T-helper 2 cell treated with Interferon-gamma antibody and Interleukin-4, amounts not matched to agents 100 ng/mL and 5 ng/mL, for 36 hours (primary cell): Measurements from ENCODE around the gene CSNK1G1. TPM values are rescaled to one million over a fixed set of nuclear protein-coding genes. Genes with fewer than 3 reads are reported as not detected.
"Not testable (repeated sequence)": the region's sequence is repeated elsewhere in the genome, so short reads cannot be mapped to it uniquely, and the experiment has no call there.

Experiments
- intact Hi-C: fragments of 100-400 bp; cut with micrococcal nuclease; formaldehyde crosslinking; loops from one replicate; pipeline ENCODE4 v1.15.1; 2023
- total RNA-seq: library from RNA; stranded (reverse); gene quantifications from 2 replicates; pipeline ENCODE4 v1.2.3, GENCODE V29; 2022

The CSNK1G1 gene
- total RNA-seq, 1 donor from 2014 or later = 30.0 TPM

DNA sequence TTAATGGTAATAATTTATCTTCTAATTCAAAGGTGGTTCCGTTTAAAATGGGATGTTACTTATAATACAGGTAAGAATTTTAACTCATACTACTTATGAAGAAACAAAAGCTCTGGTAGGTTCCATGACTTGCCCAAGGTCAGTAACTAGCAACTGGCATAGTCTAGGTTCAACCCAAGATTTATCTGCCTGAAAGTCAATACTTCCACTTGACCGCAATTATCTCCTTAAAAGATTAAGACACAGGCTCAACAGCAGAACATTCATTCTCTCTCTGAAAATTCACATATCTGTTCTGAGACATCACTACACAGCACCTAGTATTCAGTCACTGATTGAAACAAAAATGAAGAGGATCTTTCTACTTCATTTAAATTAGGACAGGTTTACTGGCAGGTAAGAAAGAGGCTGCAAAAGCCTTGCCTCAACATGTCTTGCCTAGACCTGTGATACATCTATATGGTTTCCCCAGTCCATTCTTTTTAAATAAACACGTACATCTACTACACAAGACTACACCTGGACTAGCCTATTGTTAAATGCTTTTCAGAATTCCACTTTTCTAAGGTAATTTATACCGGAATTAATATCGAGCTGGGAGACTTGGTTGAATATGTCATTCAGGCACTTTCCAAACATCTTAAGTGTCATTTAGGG is 1.2 kb downstream of the CSNK1G1 start:
- intact Hi-C loops = loop anchor here (5.0 to 10.0 kb wide), 2 partner anchors 148 to 540 kb away; no protein-coding TSS in a partner anchor

DNA sequence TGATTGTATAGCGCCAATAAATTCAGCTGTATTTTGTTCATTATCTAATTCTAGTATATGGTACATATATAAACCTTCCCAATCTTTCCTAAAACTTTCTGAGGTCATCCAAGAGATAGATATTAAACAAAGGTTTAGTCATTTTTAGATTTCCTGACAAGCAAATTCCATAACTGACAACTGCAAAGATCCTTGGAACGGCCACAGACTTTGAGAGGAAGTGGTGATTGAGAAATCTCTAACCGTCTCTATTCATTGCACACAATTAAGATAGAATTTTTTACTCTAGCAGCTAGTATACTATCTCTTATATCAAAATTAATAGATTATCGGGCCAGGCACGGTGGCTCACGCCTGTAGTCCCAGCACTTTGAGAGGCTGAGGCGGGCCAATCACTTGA is 4.7 kb downstream of the CSNK1G1 start:
- intact Hi-C loops = loop anchor here (10.0 kb wide), 1 partner anchor 544 kb away; no protein-coding TSS in a partner anchor

GRCh38 chr15:64349375-64349774 is 6.6 kb downstream of the CSNK1G1 start:
- intact Hi-C loops = no loop called here

- intact Hi-C loops = no loop called here
Measured at GRCh38 chr15:64348455-64348854, 7.5 kb downstream of the CSNK1G1 start.

GRCh38 chr15:64346242-64346641 is 9.7 kb downstream of the CSNK1G1 start:
- intact Hi-C loops = not testable (repeated sequence)

GRCh38 chr15:64344651-64345294 is 11.2 kb downstream of the CSNK1G1 start:
- intact Hi-C loops = no loop called here

- intact Hi-C loops = no loop called here
Measured at GRCh38 chr15:64343841-64344240, 12.1 kb downstream of the CSNK1G1 start.

DNA sequence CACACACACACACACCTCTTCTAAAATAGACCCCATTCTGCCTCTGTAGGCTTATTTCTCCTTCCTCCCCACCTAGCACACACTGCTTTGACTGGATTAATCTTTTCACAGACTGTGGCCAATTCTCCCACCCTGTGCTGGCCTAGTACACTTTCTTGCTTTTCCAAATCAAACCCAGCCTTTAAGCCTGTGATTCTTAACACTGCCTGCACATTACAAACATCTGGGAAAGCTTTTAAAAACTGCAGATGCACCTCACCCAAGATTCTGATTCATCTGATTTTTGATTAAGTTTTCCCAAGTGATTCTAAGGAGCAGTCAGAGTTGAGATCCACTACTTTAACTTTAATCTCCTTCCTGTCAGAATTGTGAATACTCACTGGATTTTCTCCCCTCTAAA is 12.8 kb downstream of the CSNK1G1 start:
- intact Hi-C loops = no loop called here

DNA sequence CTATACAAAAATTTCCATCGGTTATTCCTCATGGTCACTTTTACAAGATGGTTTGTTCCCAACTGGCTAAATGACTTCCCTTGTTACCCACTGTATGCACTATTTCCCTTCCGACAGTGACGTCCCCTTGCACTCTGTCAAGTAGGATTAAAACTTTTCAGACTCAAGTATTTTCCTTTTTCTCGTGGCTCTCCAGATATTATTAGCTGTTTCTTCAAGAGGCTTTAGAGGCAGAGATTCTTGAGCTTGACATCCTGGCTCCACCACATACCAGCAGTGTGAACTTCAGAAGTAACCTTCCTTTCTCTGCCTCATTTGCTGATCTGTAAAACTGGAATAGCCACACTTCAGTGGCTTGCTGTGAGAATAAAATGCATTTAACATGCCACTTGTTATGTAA is 14.0 kb downstream of the CSNK1G1 start:
- intact Hi-C loops = no loop called here

GRCh38 chr15:64340355-64340754 is 15.6 kb downstream of the CSNK1G1 start:
- intact Hi-C loops = no loop called here

- intact Hi-C loops = no loop called here
Measured at GRCh38 chr15:64337761-64338160, 18.2 kb downstream of the CSNK1G1 start.

DNA sequence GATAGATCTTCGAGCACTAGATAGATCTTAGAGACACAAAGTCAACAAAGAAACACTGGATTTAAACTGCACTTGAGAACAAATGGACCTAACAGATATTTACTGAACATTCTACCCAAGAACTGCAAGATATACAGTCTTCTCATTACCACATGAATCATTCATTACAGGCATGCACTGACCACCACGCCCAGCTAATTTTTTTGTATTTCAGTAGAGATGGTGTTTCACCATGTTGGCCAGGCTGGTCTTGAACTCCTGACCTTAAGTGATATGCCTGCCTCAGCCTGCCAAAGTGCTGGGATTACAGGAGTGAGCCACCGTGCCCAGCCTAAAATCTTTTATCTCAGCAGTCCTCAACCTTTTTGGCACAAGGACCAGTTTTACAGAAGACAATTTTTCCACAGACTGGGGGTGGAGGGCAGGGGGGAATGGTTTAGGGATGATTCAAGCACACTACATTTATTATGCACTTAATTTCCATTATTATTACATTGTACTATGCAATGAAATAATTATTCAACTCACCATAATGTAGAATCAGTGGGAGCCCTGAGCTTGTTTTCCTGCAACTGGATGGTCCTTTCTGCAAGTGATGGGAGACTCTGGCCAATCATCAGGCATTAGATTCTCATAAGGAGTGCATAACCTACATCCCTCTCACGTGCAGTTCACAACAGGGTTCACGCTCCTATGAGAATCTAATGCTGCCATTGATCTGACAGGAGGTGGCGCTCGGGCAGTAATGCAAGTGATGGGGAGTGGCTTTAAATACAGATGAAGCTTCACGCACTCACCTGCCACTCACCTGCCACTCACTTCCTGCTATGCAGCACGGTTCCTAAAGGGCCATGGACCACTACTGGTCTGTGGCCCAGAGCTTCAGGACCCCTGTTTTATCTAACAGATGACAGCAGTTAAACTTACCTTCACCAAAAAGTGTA is 21.7 kb downstream of the CSNK1G1 start:
- intact Hi-C loops = no loop called here

- intact Hi-C loops = no loop called here
Measured at GRCh38 chr15:64333516-64333915, 22.5 kb downstream of the CSNK1G1 start.

- intact Hi-C loops = not testable (repeated sequence)
Measured at GRCh38 chr15:64331668-64332067, 24.3 kb downstream of the CSNK1G1 start.

DNA sequence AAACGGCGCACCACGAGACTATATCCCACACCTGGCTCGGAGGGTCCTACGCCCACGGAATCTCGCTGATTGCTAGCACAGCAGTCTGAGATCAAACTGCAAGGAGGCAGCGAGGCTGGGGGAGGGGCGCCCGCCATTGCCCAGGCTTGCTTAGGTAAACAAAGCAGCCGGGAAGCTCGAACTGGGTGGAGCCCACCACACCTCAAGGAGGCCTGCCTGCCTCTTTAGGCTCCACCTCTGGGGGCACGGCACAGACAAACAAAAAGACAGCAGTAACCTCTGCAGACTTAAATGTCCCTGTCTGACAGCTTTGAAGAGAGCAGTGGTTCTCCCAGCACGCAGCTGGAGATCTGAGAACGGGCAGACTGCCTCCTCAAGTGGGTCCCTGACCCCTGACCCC is 29.0 kb downstream of the CSNK1G1 start:
- intact Hi-C loops = not testable (repeated sequence)

DNA sequence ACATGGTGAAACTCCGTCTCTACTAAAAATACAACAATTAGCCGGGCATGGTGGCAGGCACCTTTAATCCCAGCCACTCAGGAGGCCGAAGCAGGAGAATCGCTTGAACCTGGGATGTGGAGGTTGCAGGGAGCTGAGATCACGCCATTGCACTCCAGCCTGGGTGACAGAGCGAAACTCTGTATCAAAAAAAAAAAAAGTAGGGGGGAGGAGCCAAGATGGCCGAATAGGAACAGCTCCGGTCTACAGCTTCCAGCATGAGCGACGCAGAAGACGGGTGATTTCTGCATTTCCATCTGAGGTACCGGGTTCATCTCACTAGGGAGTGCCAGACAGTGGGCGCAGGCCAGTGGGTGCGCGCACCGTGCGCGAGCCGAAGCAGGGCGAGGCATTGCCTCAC is 29.5 kb downstream of the CSNK1G1 start:
- intact Hi-C loops = not testable (repeated sequence)

DNA sequence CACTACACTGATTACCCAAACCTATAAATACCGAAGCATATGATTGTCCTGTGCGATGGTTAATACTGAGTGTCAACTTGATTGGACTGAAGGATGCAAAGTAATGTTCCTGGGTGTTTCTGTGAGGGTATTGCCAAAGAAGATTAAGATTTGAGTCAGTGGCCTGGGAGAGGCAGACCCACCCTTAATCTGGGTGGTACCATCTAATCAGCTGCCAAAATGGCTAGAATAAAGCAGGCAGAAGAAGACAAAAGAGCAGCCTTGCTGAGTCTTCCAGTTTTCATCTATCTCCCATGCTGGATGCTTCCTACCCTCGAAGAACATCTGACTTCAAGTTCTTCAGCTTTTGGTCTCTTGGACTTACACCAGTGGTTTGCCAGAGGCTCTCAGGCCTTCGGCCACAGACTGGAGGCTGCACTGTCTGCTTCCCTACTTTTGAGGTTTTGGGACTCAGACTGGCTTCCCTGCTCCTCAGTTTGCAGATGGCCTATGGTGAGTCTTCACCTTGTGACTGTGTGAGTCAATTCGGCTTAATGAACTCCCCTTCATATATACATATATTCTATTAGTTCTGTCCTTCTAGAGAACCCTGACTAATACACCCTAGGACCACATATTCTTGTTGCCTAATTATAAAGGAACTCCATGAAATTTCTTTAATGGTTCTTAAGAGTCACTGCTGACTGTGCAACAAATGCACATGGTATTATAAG is 31.7 kb downstream of the CSNK1G1 start:
- intact Hi-C loops = no loop called here

- intact Hi-C loops = no loop called here
Measured at GRCh38 chr15:64315216-64315615, 40.8 kb downstream of the CSNK1G1 start.

DNA sequence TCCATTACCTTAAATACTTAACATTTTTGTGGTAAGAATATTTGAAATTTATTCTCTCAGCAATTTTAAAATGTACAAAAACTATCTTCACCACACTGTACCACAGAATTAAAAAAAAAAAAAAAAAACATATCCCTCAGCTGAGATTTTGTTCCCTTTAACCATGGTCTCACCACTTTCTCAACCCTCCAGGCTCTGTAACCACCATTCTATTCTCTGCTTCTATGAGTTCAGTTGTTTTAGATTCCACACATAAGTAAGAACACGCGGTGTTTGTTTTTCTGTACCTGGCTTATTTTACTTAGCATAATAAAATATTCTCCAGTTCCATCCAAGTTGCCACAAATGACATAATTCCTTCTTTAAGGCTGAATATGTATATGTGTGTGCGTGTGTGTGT is 41.5 kb downstream of the CSNK1G1 start:
- intact Hi-C loops = no loop called here

GRCh38 chr15:64311566-64311965 is 44.4 kb downstream of the CSNK1G1 start:
- intact Hi-C loops = no loop called here

- intact Hi-C loops = no loop called here
Measured at GRCh38 chr15:64310036-64310435, 45.9 kb downstream of the CSNK1G1 start.
